NCI-H748 (cell line): ENCODE results near the gene FNIP2.
"Not testable (repeated sequence)": the region's sequence is repeated elsewhere in the genome, so short reads cannot be mapped to it uniquely, and the experiment has no call there.

ENCODE experiments used
- DNase-seq: peaks from one replicate; lab custom pipeline; 2025; ENCODE audit not compliant: unreplicated experiment; lab: John Stamatoyannopoulos, UW

FNIP2 gene

GRCh38 chr4:158768555-158769174 lies at the start of gene FNIP2:
TSS of gene FNIP2 (plus strand) at chr4:158769026. CDS start at chr4:158769213, 187 bp downstream.
- DNase-seq, result peak; percentile 82

GRCh38 chr4:158721680-158722079 lies 47.1 kb upstream of the FNIP2 start:
- no peak for DNase-seq

- peak; percentile 65 for DNase-seq
These were observed 46.4 kb upstream of the FNIP2 start for GRCh38 chr4:158722291-158722916.

GRCh38 chr4:158722917-158723793 lies 45.7 kb upstream of the FNIP2 start, which contains the start of gene PPID:
TSS of gene PPID (minus strand) at chr4:158723396. CDS start at chr4:158723288, 108 bp downstream.
- DNase-seq, result peak; percentile 91

- DNase-seq, result no peak
These were observed 44.2 kb upstream of the FNIP2 start for GRCh38 chr4:158724637-158725036.

GRCh38 chr4:158726633-158727032 lies 42.2 kb upstream of the FNIP2 start:
- DNase-seq, result no peak

GRCh38 chr4:158728236-158728635 lies 40.6 kb upstream of the FNIP2 start:
- DNase-seq, result no peak

- DNase-seq, result peak; percentile 52
These were observed 38.9 kb upstream of the FNIP2 start for GRCh38 chr4:158729716-158730559.

GRCh38 chr4:158738866-158739265 lies 30.0 kb upstream of the FNIP2 start:
- no peak for DNase-seq

- DNase-seq, result no peak
These were observed 29.2 kb upstream of the FNIP2 start for GRCh38 chr4:158739600-158739999.

- peak; percentile 30 for DNase-seq
These were observed 27.4 kb upstream of the FNIP2 start for GRCh38 chr4:158741326-158742021.

- not testable (repeated sequence) for DNase-seq
These were observed 22.3 kb upstream of the FNIP2 start for GRCh38 chr4:158746537-158746936.

- DNase-seq, result no peak
These were observed 18.4 kb upstream of the FNIP2 start for GRCh38 chr4:158750379-158750778.

- DNase-seq, result no peak
These were observed 14.2 kb upstream of the FNIP2 start for GRCh38 chr4:158754385-158755180.

GRCh38 chr4:158755819-158756218 lies 13.0 kb upstream of the FNIP2 start:
- not testable (repeated sequence) for DNase-seq

GRCh38 chr4:158756588-158756987 lies 12.2 kb upstream of the FNIP2 start:
- no peak for DNase-seq

- no peak for DNase-seq
These were observed 10.7 kb upstream of the FNIP2 start for GRCh38 chr4:158758142-158758541.

- DNase-seq, result no peak
These were observed 10.1 kb upstream of the FNIP2 start for GRCh38 chr4:158758703-158759102.

GRCh38 chr4:158759539-158759938 lies 9.3 kb upstream of the FNIP2 start:
- DNase-seq, result not testable (repeated sequence)
